Testis (tissue), 2 donors: ENCODE data around the gene CCDC188.

Source experiments
- CTCF ChIP-seq, 3 experiments: fragments of 450-650 bp in 2 of 3; fragments of 200-600 bp in 1 of 3; sonication (generic) in 1 of 3; IDR thresholded peaks; one replicate each; pipeline ENCODE4 v1.5.1; 2016 to 2019; ENCODE audit warnings: antibody characterized with exemption in 3 of 3, mild to moderate bottlenecking in 2 of 3, moderate library complexity in 1 of 3
- POLR2A ChIP-seq: fragments of 450-650 bp; IDR thresholded peaks from one replicate; pipeline ENCODE4 v1.6.1; 2017; ENCODE audit warnings: antibody characterized with exemption, mild to moderate bottlenecking, moderate library complexity

- TF ChIP-seq CTCF (IDR thresholded peaks at IDR 0.05) (no peak), POLR2A (no peak)
Observed at GRCh38 chr22:20110359-20110985, 40.4 kb downstream of the CCDC188 start.
